NCI-H345 treated with DMSO at 0.1 percent for 48 hours (cell line): Measurements from ENCODE around the gene CYB561D2.

Source experiments
- DNase-seq: peaks from one replicate; lab custom pipeline; 2025; ENCODE audit not compliant: unreplicated experiment; lab: John Stamatoyannopoulos, UW

CYB561D2 gene

GRCh38 chr3:50388016-50388719, 37.5 kb downstream of the CYB561D2 start:
- no peak for DNase-seq

GRCh38 chr3:50388720-50389413, 38.2 kb downstream of the CYB561D2 start:
- DNase-seq: no peak

- DNase-seq: no peak
Measured at GRCh38 chr3:50389414-50389767, 38.7 kb downstream of the CYB561D2 start.

- DNase-seq: no peak
Measured at GRCh38 chr3:50390508-50391224, 40.0 kb downstream of the CYB561D2 start.

GRCh38 chr3:50392101-50392715, 41.5 kb downstream of the CYB561D2 start:
- no peak for DNase-seq

- DNase-seq: no peak
Measured at GRCh38 chr3:50393061-50393460, 42.4 kb downstream of the CYB561D2 start.

- no peak for DNase-seq
Measured at GRCh38 chr3:50395070-50395860, 44.6 kb downstream of the CYB561D2 start.

GRCh38 chr3:50396502-50396901, 45.8 kb downstream of the CYB561D2 start:
- no peak for DNase-seq

GRCh38 chr3:50401978-50402595, 51.4 kb downstream of the CYB561D2 start:
- DNase-seq: no peak
